Ishikawa (cell line): ENCODE measurements around the gene P2RY4.

Source experiments
- CEBPB ChIP-seq: IDR thresholded peaks from 2 replicates; pipeline ENCODE4 v1.6.1; 2012
- EGR1 ChIP-seq: IDR thresholded peaks from 2 replicates; pipeline ENCODE4 v1.6.1; 2012
- EP300 ChIP-seq: IDR thresholded peaks from 2 replicates; pipeline ENCODE4 v1.6.1; 2012; ENCODE audit warnings: borderline replicate concordance
- FOXM1 ChIP-seq: IDR thresholded peaks from 2 replicates; pipeline ENCODE4 v1.6.1; 2012; ENCODE audit warnings: low read depth, borderline replicate concordance
- MAX ChIP-seq: IDR thresholded peaks from 2 replicates; pipeline ENCODE4 v1.6.1; 2012
- NFIC ChIP-seq: IDR thresholded peaks from 2 replicates; pipeline ENCODE4 v1.6.1; 2012
- RAD21 ChIP-seq: IDR thresholded peaks from 2 replicates; pipeline ENCODE4 v1.6.1; 2012; ENCODE audit warnings: low read depth
- REST ChIP-seq: IDR thresholded peaks from 2 replicates; pipeline ENCODE4 v1.6.1; 2012; ENCODE audit warnings: low read depth, mild to moderate bottlenecking
- TAF1 ChIP-seq: IDR thresholded peaks from 2 replicates; pipeline ENCODE4 v1.6.1; 2012; ENCODE audit warnings: low read depth, mild to moderate bottlenecking
- TEAD4 ChIP-seq: IDR thresholded peaks from 2 replicates; pipeline ENCODE4 v1.6.1; 2012
- USF1 ChIP-seq: IDR thresholded peaks from 2 replicates; pipeline ENCODE4 v1.6.1; 2012
- YY1 ChIP-seq: IDR thresholded peaks from 2 replicates; pipeline ENCODE4 v1.6.1; 2012; ENCODE audit warnings: low read depth

- TF ChIP-seq MAX (no peak), EP300 (no peak), TEAD4 (no peak), YY1 (no peak), USF1 (no peak), RAD21 (no peak), TAF1 (no peak), FOXM1 (no peak), REST (no peak), CEBPB (no peak), EGR1 (no peak), NFIC (no peak)
Measured at GRCh38 chrX:70293621-70294020, 33.6 kb upstream of the P2RY4 start.
